BE2C (cell line): Measurements from ENCODE around the gene LDB1.

Source experiments
- DNase-seq: peaks from one replicate; pipeline ENCODE4 v3.0.0-alpha.2; 2020
- H3K27me3 ChIP-seq: fragments of 250-450 bp; sonication (Bioruptor Pico); 2 replicates; pipeline ENCODE4 v1.5.1; 2020; ENCODE audit warnings: mild to moderate bottlenecking
- H3K36me3 ChIP-seq: fragments of 250-450 bp; sonication (Bioruptor Pico); 2 replicates; pipeline ENCODE4 v1.5.1; 2020; ENCODE audit warnings: mild to moderate bottlenecking
- H3K4me1 ChIP-seq: fragments of 250-450 bp; sonication (Bioruptor Pico); 2 replicates; pipeline ENCODE4 v1.5.1; 2020
- H3K4me3 ChIP-seq: 2 replicates; pipeline ENCODE4 v1.5.1; 2011; ENCODE audit warnings: low read depth, low read length
- H3K9me3 ChIP-seq: fragments of 250-450 bp; sonication (Bioruptor Pico); 2 replicates; pipeline ENCODE4 v1.5.1; 2020
- TF ChIP-seq, protein P1 (sequence below): IDR thresholded peaks from 2 replicates; pipeline ENCODE4 v1.5.1; 2012; ENCODE audit warnings: mild to moderate bottlenecking, low read depth, low read length

The LDB1 gene

GRCh38 chr10:102157224-102157623 lies 37.1 kb upstream of the LDB1 start:
- no peaks in the 10 kb centered on the region for H3K9me3 ChIP-seq
- no peak for DNase-seq
- no peak overlapping the region for H3K4me3 ChIP-seq
- TF ChIP-seq, protein P1, sequence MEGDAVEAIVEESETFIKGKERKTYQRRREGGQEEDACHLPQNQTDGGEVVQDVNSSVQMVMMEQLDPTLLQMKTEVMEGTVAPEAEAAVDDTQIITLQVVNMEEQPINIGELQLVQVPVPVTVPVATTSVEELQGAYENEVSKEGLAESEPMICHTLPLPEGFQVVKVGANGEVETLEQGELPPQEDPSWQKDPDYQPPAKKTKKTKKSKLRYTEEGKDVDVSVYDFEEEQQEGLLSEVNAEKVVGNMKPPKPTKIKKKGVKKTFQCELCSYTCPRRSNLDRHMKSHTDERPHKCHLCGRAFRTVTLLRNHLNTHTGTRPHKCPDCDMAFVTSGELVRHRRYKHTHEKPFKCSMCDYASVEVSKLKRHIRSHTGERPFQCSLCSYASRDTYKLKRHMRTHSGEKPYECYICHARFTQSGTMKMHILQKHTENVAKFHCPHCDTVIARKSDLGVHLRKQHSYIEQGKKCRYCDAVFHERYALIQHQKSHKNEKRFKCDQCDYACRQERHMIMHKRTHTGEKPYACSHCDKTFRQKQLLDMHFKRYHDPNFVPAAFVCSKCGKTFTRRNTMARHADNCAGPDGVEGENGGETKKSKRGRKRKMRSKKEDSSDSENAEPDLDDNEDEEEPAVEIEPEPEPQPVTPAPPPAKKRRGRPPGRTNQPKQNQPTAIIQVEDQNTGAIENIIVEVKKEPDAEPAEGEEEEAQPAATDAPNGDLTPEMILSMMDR: no peak
- H3K27me3 ChIP-seq: no peaks in the 10 kb centered on the region
- no peaks in the 10 kb centered on the region for H3K4me1 ChIP-seq
- H3K36me3 ChIP-seq: peaks cover 87% of the 10 kb centered on the region

- H3K27me3 ChIP-seq: no peaks in the 10 kb centered on the region
- TF ChIP-seq, protein P1: no peak
- H3K4me3 ChIP-seq: no peak overlapping the region
- DNase-seq: no peak
- peaks cover 82% of the 10 kb centered on the region for H3K36me3 ChIP-seq
- H3K4me1 ChIP-seq: peaks cover 9% of the 10 kb centered on the region
- H3K9me3 ChIP-seq: no peaks in the 10 kb centered on the region
These were observed 34.4 kb upstream of the LDB1 start for GRCh38 chr10:102154466-102155116.

GRCh38 chr10:102153093-102153620 lies 33.0 kb upstream of the LDB1 start:
- Histone ChIP-seq H3K36me3 (peaks cover 82% of the 10 kb centered on the region), H3K9me3 (no peaks in the 10 kb centered on the region), H3K27me3 (no peaks in the 10 kb centered on the region), H3K4me3 (peak overlapping the region; percentile 99), H3K4me1 (peaks cover 9% of the 10 kb centered on the region)
- TF ChIP-seq, protein P1: no peak
- DNase-seq: no peak

DNA sequence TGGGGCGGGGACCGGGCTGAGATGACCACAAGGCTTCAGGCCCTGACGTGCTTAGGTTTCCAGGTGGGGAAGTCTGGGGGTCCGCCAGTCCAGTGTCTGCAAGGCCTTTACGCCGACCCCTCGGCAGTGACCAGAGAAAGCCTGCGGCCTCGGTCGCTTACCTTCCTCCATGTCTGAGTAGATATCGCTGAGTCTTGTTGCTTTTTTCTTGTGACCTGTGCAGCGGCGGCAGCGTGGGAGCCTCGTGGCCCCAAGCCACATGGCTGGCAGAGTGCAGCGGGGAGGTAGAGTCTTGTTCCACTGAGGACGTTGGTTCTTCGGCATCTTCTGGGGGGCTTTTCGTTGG lies 32.4 kb upstream of the LDB1 start:
- no peaks in the 10 kb centered on the region for H3K27me3 ChIP-seq
- TF ChIP-seq, protein P1: no peak
- peak; percentile 36 for DNase-seq
- peaks cover 82% of the 10 kb centered on the region for H3K36me3 ChIP-seq
- H3K4me1 ChIP-seq: peaks cover 9% of the 10 kb centered on the region
- no peaks in the 10 kb centered on the region for H3K9me3 ChIP-seq
- H3K4me3 ChIP-seq: peak overlapping the region; percentile 99

DNA sequence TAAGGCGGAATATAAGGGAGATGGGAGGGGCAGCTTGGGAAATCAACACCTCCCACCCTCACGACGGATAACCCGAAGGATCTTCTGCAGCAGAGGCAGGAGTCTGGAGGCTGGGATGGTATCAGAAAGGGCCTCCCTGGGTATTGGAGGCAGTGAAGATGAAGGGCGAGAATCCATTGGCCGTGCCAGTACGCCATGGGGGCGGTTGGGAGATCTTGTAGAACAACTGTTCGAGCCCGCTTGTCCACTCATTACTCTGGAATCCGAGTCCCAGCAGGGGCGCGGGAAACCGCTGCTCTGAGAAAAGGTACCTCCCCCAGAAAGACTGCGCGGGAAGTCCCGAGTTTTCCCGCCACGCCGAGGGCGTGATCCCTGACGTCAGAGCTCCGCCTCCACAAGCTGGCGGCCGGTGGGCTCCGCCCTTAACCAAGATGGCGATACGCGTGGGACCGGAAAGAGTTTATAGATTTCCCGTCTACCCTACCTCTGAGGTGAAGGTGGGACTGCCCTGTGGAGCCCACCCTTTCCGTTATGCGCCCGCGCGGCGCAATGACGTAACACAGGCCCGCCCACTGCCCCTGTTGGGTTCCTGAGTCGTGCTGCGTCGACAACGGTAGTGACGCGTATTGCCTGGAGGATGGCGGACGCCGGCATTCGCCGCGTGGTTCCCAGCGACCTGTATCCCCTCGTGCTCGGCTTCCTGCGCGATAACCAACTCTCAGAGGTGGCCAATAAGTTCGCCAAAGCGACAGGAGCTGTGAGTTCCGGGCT lies 31.8 kb upstream of the LDB1 start, which contains the start of gene NOLC1:
Gene NOLC1 (plus strand): TSS at position 616 of the 771 bp plus-strand sequence. CDS start 22 bp downstream, at position 638.
- no peaks in the 10 kb centered on the region for H3K9me3 ChIP-seq
- H3K4me1 ChIP-seq: peaks cover 9% of the 10 kb centered on the region
- TF ChIP-seq, protein P1: no peak
- peak; percentile 97 for DNase-seq
- peak within 1 kb of the TSS; percentile 99 for H3K4me3 ChIP-seq
- peaks cover 82% of the 10 kb centered on the region for H3K36me3 ChIP-seq
- no peaks in the 10 kb centered on the region for H3K27me3 ChIP-seq
